Hepatocyte (in vitro differentiated cells): ENCODE data around the gene PLLP. TPM values are rescaled to one million over a fixed set of nuclear protein-coding genes. Genes with fewer than 3 reads are reported as not detected.

Source experiments
- DNase-seq: peaks from one replicate; pipeline ENCODE4 v3.0.0-alpha.2; 2016; ENCODE audit warnings: low spot score
- H2AFZ ChIP-seq: fragments of 200-600 bp; sonication (generic); 2 replicates; pipeline ENCODE4 v1.6.0; 2016; ENCODE audit warnings: antibody characterized with exemption, mild to moderate bottlenecking
- H3K27ac ChIP-seq: fragments of 200-600 bp; sonication (generic); 2 replicates; pipeline ENCODE4 v1.5.1; 2016; ENCODE audit warnings: mild to moderate bottlenecking
- H3K27me3 ChIP-seq: fragments of 200-600 bp; sonication (generic); 2 replicates; pipeline ENCODE4 v1.6.1; 2016
- H3K36me3 ChIP-seq: fragments of 200-600 bp; sonication (generic); replicated peaks from 2 replicates; pipeline ENCODE4 v1.5.1; 2016; ENCODE audit warnings: low read depth; ENCODE audit not compliant: insufficient read depth
- H3K4me1 ChIP-seq: fragments of 200-600 bp; sonication (generic); 2 replicates; pipeline ENCODE4 v1.5.1; 2016; ENCODE audit warnings: mild to moderate bottlenecking, moderate library complexity; ENCODE audit not compliant: insufficient read depth
- H3K4me2 ChIP-seq: fragments of 200-600 bp; sonication (generic); 2 replicates; pipeline ENCODE4 v1.6.0; 2016
- H3K4me3 ChIP-seq: fragments of 200-600 bp; sonication (generic); 2 replicates; pipeline ENCODE4 v1.5.1; 2016; ENCODE audit warnings: mild to moderate bottlenecking
- H3K79me2 ChIP-seq: fragments of 200-600 bp; sonication (generic); 2 replicates; pipeline ENCODE4 v1.6.0; 2017; ENCODE audit warnings: mild to moderate bottlenecking
- H3K9me2 ChIP-seq: fragments of 200-600 bp; sonication (generic); replicated peaks from 2 replicates; pipeline ENCODE4 v1.6.0; 2017; ENCODE audit warnings: mild to moderate bottlenecking; ENCODE audit not compliant: insufficient read depth
- H3K9me3 ChIP-seq: fragments of 200-600 bp; sonication (generic); 2 replicates; pipeline ENCODE4 v1.5.1; 2016; ENCODE audit warnings: low read depth, mild to moderate bottlenecking
- H4K20me1 ChIP-seq: fragments of 200-600 bp; sonication (generic); 2 replicates; pipeline ENCODE4 v1.6.0; 2016; ENCODE audit warnings: mild to moderate bottlenecking; ENCODE audit not compliant: insufficient read depth, poor library complexity, severe bottlenecking
- EZH2 ChIP-seq: fragments of 200-600 bp; sonication (generic); IDR thresholded peaks from 2 replicates; pipeline ENCODE4 v1.6.1; 2016; ENCODE audit warnings: antibody characterized with exemption, mild to moderate bottlenecking, borderline replicate concordance
- EZH2phosphoT487 ChIP-seq: fragments of 200-600 bp; sonication (generic); IDR thresholded peaks from one replicate; pipeline ENCODE4 v1.6.1; 2018; ENCODE audit warnings: antibody characterized with exemption, mild to moderate bottlenecking, low read depth, moderate library complexity; ENCODE audit not compliant: unreplicated experiment, severe bottlenecking
- WGBS: methylation state at CpG from one replicate; pipeline ENCODE4 v1.1.6; 2016; ENCODE audit warnings: low lambda C conversion rate; ENCODE audit errors: missing lambda C conversion rate; 5-methylcytosine and 5-hydroxymethylcytosine counted together
- polyA plus RNA-seq: library from polyadenylated mRNA; unstranded; fragments of >200 nt; fragmentation: Nextera tagmentation; extraction: Ambion mirVana; gene quantifications from 2 replicates; pipeline ENCODE4 v1.2.1, GENCODE V29; 2016
- total RNA-seq: library from RNA; depleted of rRNA; stranded (reverse); fragments of >200 nt; gene quantifications from 2 replicates; pipeline ENCODE4 v1.2.3, GENCODE V29; 2014
- TF ChIP-seq, protein P1 (sequence below): fragments of 200-600 bp; sonication (generic); IDR thresholded peaks from 2 replicates; pipeline ENCODE4 v1.5.1; 2016; ENCODE audit warnings: antibody characterized with exemption, mild to moderate bottlenecking; ENCODE audit not compliant: poor library complexity

The PLLP gene, protein sequence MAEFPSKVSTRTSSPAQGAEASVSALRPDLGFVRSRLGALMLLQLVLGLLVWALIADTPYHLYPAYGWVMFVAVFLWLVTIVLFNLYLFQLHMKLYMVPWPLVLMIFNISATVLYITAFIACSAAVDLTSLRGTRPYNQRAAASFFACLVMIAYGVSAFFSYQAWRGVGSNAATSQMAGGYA
- total RNA-seq (42.3 and 49.5 TPM in 2 replicates), polyA plus RNA-seq (31.0 and 38.7 TPM in 2 replicates)

DNA sequence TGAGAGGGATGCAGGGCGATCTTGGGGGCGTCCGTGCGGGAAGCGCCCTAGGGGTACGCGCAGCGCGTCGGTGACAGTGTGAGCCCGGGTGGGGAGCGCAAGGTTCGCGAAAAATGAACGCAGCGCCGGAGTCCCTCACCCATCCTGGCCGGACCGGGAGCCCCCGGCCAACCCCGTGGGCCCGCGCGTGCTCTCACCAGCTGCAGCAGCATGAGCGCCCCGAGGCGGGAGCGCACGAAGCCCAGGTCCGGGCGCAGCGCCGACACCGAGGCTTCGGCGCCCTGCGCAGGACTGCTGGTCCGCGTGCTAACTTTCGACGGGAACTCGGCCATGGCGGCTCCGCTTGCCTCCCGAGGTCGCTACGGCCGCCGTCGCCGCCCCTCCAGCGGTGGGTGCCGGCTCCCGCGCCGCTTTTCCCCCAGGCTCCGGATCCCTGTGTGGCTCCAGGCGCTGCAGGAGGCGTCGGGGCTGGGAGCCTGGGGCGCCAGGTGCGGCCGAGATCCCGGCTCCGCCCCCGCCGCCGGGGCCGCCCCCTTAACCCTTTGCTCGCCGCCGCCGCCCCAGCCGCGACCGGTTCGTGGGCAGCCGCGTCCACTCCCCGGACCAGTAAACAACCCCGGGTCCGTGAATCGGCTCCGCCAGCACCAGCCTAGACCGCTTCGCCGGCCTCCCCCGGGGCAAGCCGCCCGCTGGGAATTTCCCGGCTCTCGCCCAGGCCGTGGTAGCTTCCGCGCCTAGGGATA, at the start of gene PLLP:
TSS of gene PLLP (minus strand) at position 464 of the 743 bp plus-strand sequence. CDS start at position 332, 132 bp downstream.
- peak; percentile 80 for DNase-seq
- 3% methylated on average over 63 of the region's 95 CpGs for WGBS
- Histone ChIP-seq H3K4me1 (peaks cover 8% of the 10 kb centered on the region), H3K79me2 (peaks cover 25% of the 10 kb centered on the region), H3K4me3 (peak within 1 kb of the TSS; percentile 60), H3K27me3 (peaks cover 3% of the 10 kb centered on the region), H3K36me3 (no peaks in the 10 kb centered on the region), H3K27ac (peak within 1 kb of the TSS; percentile 82), H3K9me2 (no peaks in the 10 kb centered on the region), H3K9me3 (no peaks in the 10 kb centered on the region), H2AFZ (peak within 1 kb of the TSS; percentile 89), H3K4me2 (peak within 1 kb of the TSS; percentile 97), H4K20me1 (no peaks in the 10 kb centered on the region)
- no peak for TF ChIP-seq EZH2phosphoT487
- TF ChIP-seq, protein P1, sequence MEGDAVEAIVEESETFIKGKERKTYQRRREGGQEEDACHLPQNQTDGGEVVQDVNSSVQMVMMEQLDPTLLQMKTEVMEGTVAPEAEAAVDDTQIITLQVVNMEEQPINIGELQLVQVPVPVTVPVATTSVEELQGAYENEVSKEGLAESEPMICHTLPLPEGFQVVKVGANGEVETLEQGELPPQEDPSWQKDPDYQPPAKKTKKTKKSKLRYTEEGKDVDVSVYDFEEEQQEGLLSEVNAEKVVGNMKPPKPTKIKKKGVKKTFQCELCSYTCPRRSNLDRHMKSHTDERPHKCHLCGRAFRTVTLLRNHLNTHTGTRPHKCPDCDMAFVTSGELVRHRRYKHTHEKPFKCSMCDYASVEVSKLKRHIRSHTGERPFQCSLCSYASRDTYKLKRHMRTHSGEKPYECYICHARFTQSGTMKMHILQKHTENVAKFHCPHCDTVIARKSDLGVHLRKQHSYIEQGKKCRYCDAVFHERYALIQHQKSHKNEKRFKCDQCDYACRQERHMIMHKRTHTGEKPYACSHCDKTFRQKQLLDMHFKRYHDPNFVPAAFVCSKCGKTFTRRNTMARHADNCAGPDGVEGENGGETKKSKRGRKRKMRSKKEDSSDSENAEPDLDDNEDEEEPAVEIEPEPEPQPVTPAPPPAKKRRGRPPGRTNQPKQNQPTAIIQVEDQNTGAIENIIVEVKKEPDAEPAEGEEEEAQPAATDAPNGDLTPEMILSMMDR, result no peak
- no peak for TF ChIP-seq EZH2

DNA sequence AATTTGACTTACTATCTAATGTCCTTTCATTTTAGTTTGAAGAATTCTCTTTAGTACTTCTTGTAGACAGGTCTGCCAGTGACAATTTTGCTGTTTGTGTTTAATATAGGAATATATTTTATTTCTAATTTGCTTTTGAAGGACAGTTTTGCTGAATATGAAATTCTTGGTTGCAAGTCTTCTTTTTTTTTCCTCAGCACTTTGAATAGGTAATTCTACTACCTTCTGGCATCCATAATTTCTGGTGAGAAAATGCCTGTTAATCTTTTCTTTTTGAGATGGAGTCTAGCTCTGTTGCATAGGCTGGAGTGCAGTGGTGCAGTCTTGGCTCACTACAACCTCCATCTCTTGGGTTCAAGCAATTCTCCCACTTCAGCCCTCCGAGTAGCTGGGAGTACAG, 48.9 kb upstream of the PLLP start:
- H3K36me3 ChIP-seq, result no peaks in the 10 kb centered on the region
- 100% methylated on average over 1 of the region's 1 CpG for WGBS
- no peaks in the 10 kb centered on the region for H3K4me1 ChIP-seq
- no peaks in the 10 kb centered on the region for H4K20me1 ChIP-seq
- H3K9me3 ChIP-seq, result no peaks in the 10 kb centered on the region
- no peak overlapping the region for H3K4me3 ChIP-seq
- H3K4me2 ChIP-seq, result no peak overlapping the region
- no peak for DNase-seq
- no peaks in the 10 kb centered on the region for H3K9me2 ChIP-seq
- H3K27me3 ChIP-seq, result no peaks in the 10 kb centered on the region
- no peaks in the 10 kb centered on the region for H3K79me2 ChIP-seq
- no peak for TF ChIP-seq EZH2phosphoT487
- no peak for TF ChIP-seq EZH2
- TF ChIP-seq, protein P1, result no peak
- no peak overlapping the region for H3K27ac ChIP-seq
- no peak overlapping the region for H2AFZ ChIP-seq

DNA sequence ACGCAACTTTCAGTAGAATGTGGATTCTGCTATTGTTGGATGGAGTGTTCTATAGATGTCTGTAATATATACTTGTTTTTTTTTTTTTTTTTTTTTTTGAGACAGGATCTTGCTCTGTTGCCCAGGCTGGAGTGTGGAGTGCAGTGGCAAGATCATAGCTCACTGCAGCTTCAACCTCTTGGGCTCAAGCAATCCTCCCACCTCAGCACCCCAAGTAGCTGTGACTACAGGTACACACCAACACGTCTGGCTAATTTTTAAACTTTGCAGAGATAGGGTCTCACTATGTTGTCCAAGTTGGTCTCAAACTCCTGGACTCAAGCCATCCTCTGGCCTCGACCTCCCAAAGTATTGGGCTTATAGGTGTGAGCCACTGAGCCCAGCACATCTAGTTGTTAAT, 46.9 kb upstream of the PLLP start:
- H3K9me2 ChIP-seq, result no peaks in the 10 kb centered on the region
- H3K9me3 ChIP-seq, result no peaks in the 10 kb centered on the region
- H3K4me3 ChIP-seq, result no peak overlapping the region
- H2AFZ ChIP-seq, result no peak overlapping the region
- H3K27ac ChIP-seq, result no peak overlapping the region
- TF ChIP-seq, protein P1, result no peak
- no peak for TF ChIP-seq EZH2
- no peak for TF ChIP-seq EZH2phosphoT487
- H3K4me1 ChIP-seq, result no peaks in the 10 kb centered on the region
- no peaks in the 10 kb centered on the region for H3K79me2 ChIP-seq
- DNase-seq, result no peak
- no peaks in the 10 kb centered on the region for H3K36me3 ChIP-seq
- H3K27me3 ChIP-seq, result no peaks in the 10 kb centered on the region
- no peaks in the 10 kb centered on the region for H4K20me1 ChIP-seq
- 92% methylated on average over 3 of the region's 3 CpGs for WGBS
- no peak overlapping the region for H3K4me2 ChIP-seq
